NK-92 (cell line): Measurements from ENCODE around the gene CDC123.
"Not testable (repeated sequence)": the region's sequence is repeated elsewhere in the genome, so short reads cannot be mapped to it uniquely, and the experiment has no call there.

Experiments used
- DNase-seq: peaks from one replicate; lab custom pipeline; 2025; ENCODE audit not compliant: unreplicated experiment; lab: John Stamatoyannopoulos, UW

Gene CDC123

DNA sequence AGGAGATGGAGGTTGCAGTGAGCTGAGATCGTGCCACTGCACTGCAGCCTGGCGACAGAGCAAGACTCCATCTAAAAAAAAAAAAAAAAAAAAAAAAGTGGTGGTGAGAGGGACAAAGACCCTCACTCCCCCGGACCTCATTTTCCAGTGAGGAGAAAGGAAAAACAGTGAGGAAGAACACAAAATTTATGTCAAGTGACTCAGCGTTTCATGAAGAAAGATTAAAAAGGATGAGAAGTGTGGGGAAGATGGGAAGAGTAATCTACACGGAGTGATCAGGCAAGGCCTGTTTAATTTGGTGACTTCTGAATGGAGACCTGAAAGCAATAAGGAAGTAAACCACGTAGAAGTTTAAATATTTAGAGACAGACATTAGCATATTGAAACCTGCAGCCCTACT, 7.3 kb upstream of the CDC123 start:
- DNase-seq: no peak

- DNase-seq: no peak
Measured at GRCh38 chr10:12189426-12189825, 6.6 kb upstream of the CDC123 start.

- no peak for DNase-seq
Measured at GRCh38 chr10:12191715-12192114, 4.3 kb upstream of the CDC123 start.

- DNase-seq: no peak
Measured at GRCh38 chr10:12193193-12193592, 2.8 kb upstream of the CDC123 start.

DNA sequence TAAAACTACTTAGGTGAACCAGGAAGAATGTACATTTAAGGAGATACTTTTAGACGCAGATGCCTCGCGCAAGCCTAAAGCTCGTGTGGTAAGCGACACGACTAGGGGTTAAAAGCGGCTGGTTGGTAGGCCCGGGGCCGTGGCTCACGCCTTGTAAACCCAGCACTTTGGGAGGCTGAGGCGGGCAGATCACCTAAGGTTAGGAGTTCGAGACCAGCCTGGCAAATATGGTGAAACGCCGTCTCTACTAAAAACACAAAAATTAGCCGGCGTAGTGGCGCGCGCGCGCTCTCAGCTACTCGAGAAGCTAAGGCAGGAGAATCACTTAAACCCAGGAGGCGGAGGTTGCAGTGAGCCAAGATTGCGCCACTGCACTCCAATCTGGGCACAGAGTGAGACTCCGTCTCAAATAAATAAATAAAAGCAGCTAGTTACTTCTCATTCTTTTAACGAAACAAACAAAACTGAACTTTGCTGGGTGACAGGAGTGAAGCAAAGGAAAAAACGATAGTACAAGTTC, 1.2 kb upstream of the CDC123 start:
- no peak for DNase-seq

DNA sequence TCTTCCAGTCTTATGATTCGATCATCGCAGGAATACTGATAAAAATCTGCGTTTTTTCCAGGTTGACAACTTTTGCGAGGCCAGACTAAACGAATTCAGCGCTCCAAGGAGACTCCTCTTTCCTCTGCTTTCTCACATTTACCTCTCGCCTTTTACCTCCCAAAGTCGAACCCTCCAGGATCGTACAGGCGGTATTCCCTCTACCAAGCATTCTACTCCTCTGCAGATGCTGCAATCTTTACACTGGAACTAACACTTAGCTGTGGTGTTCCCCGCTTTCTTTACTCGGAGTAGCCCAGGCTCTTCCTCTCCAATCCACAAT, 746 bp upstream of the CDC123 start:
- DNase-seq: no peak

DNA sequence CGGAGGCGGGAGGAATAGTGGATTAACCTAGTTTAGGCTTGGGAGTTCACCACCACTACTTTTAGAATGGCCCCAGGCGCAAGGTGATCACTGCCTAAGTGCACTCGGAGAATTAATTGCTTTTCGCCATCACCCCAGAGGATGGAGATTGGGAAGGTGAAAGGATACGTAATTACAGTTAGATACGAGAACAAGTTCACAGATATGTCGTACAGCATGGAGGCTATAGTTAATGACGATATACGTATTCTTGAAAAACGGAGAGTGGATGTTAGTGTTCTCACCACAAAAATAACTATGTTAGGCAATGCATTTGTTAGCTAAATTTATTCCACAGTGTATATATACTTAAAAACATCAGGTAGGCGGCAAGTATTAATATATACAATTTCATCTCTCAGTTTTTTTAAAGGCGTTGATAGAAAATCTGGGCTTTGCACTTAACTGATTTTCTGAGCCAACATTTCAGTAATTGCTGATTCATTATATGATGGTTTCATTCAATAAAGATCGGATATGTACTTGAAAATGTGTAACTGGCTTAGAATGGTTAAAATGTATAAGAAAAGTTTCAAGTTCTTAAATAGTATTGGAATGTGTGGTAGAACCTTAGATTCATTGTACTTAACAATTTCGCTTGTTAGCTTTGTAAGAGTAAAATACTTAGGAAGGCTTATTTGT, 683 bp downstream of the CDC123 start:
- no peak for DNase-seq

DNA sequence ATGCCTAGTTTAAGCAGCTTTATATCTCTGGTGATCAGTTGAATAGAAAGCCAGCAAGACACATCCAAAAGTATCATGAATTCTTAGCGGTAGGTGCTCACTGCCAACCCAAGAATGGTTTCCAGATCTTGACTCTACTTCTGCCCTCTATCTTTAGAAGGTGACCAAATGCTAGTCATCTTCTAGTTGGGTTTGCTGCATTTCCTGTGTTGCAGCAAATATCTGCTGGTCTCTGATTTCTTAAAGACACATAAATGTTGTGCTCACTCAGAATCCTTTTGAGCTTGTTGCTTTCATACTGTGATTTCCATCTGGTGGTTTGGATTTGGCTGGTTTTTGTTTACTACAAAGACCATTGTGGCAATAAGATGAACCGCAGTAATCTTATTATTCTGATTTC, 2.2 kb downstream of the CDC123 start:
- DNase-seq: no peak

DNA sequence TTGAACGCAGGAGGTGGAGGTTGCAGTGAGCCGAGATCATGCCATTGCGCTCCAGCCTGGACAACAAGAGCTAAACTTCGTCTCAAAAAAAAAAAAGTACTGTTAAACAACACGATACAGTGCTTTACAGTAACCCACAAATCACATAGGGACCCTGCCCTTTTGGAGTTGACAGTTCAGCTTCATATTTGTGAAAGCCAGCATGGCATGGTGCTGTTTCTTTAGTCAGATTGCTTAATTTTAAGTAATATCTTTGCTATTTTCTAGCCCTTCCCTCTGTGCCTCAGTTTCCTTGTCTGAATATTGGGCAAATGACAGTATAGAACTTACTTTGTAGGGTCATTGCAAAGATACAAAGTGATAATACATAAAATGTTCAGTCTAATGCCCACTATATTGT, 4.9 kb downstream of the CDC123 start:
- DNase-seq: no peak

- no peak for DNase-seq
Measured at GRCh38 chr10:12201543-12201942, 5.6 kb downstream of the CDC123 start.

DNA sequence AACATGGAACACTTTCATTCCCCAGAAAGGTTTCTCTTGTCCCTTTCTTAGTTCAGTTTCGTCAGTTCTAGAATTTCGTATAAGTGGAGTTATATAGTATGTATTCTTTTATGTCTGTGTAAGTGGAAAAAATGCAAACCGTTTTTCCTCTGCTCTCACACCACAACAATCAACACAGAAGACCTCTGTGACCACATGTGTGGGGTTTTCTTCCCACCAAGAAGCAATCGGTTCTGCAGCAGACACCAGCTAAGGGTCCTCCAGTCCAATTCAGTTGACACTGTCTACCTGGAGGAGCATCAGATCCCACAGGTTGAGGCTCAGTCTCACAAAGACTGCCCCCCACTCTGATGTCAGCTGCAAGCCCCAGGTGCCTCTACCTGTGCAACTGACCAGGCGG, 6.2 kb downstream of the CDC123 start:
- no peak for DNase-seq

DNA sequence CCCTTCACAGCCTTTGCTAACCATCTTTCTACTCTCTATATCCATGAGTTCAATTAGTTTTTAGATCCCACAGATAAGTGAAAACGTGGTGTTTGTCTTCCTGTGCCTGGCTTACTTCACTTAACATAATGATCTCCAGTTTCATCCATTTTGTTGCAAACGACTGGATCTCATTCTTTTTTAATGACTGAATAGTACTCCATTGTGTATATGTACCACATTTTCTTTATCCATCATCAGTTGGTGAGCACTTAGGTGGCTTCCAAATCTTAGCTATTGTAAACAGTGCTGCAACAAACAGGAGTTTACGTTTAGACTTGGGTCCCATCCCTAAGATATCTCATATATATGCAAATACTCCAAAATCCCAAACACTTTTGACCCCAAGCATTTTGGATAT, 9.1 kb downstream of the CDC123 start:
- DNase-seq: no peak

- no peak for DNase-seq
Measured at GRCh38 chr10:12207114-12207513, 11.1 kb downstream of the CDC123 start.

- DNase-seq: no peak
Measured at GRCh38 chr10:12208460-12208859, 12.5 kb downstream of the CDC123 start.

- DNase-seq: no peak
Measured at GRCh38 chr10:12212454-12212853, 16.5 kb downstream of the CDC123 start.

- DNase-seq: no peak
Measured at GRCh38 chr10:12213621-12214020, 17.6 kb downstream of the CDC123 start.

GRCh38 chr10:12214093-12214492, 18.1 kb downstream of the CDC123 start:
- DNase-seq: no peak

DNA sequence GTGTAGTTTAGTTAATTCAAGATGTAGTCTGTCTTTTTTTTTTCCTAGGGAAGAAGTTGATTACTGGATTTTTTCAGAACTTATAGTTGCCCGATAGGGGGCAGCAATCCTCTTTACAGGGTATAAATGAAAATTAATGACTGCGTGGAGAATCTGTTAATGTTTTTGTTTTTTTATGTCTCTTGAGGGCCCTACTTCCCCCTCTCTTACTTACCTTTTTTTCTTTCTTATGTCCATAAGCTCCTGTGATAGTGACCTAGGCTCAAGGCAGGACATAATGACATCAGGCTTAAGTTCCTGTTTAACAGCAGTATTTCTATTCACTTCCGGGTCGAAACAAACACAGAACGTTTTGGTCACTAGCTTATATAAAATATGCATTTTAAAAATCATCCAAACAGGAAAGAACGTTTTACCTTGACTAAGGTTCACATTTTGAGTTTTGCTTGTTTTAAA, 18.8 kb downstream of the CDC123 start:
- no peak for DNase-seq

GRCh38 chr10:12218991-12219390, 23.0 kb downstream of the CDC123 start:
- DNase-seq: no peak

DNA sequence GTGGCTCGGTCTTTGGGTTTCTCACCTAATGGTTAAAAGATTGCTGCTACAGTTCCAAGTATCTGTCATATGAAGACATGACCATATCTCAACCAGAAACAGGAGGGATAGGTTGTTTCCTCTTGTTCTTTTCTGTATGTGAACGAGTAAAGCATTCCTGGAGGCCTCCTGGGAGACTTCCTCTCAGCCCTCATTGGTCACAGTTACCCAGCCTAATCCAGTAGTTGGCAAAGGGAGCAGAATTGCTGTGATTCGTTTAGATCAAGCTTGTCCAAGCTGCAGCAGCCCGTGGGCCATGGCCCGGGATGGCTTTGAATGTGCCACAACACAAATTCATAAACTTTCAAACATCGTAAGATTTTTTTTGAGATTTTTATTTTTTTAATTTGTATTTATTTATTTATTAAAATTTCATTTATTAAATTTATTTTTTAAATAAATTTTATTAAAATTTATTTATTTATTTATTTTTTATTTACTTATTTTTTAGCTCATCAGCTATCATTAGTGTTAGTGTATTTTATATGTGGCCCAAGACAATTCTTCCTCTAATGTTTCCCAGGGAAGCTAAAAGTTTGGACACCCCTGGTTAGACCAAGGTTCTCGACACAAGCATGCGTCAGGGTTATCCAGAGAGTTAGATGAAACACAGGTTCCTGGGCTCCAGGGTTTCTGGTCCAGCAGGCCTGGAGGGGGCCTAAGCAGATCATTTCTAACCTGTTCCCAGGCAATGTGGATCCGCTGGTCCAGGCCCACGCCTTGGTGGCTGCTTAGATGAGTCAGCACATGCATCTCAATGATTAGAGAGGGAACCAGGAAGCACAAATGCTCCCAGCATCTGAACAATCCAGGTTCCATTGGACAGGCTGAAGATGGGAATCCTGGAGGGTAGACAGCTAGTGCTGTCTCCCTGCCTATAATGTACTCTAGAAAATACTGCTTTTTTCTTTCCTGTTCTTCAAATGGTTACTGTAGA, 25.6 kb downstream of the CDC123 start:
- DNase-seq: no peak

- DNase-seq: no peak
Measured at GRCh38 chr10:12225444-12225843, 29.5 kb downstream of the CDC123 start.

DNA sequence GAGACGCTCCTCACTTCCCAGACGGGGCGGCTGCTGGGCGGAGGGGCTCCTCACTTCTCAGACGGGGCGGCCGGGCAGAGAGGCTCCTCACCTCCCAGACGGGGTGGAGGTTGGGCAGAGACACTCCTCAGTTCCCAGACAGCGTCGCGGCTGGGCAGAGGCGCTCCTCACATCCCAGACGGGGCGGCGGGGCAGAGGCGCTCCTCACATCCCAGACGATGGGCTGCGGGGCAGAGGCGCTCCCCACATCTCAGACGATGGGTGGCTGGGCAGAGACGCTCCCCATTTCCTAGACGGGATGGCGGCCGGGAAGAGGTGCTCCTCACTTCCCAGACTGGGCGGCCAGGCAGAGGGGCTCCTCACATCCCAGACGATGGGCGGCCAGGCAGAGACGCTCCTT, 30.4 kb downstream of the CDC123 start:
- not testable (repeated sequence) for DNase-seq
